ENCODE results near the gene ADD3. TPM values are rescaled to one million over a fixed set of nuclear protein-coding genes. Genes with fewer than 3 reads are reported as not detected.
A peak's percentile ranks its signal among the peaks of the same experiment; 100 is the strongest.

The ADD3 gene
- total RNA-seq, 3 donors from 2014 or later = 109 to 165 (median 141) TPM

GRCh38 chr10:109998513-109998912 lies 9.3 kb upstream of the ADD3 start:
- H3K4me1 ChIP-seq (ENCODE audit: low read depth) = peaks cover 26% of the 10 kb centered on the region
- TF ChIP-seq CTCF (IDR thresholded peaks at IDR 0.05) = no peak
- DNase-seq (no peak), ATAC-seq (no peak)
- H3K36me3 ChIP-seq (ENCODE audit: low read depth) = no peaks in the 10 kb centered on the region
- no peak overlapping the region for H3K4me3 ChIP-seq
- H3K9me3 ChIP-seq = no peaks in the 10 kb centered on the region
- intact Hi-C loops (cut with DNase I, micrococcal nuclease) = no loop called here

GRCh38 chr10:110002801-110003523 lies 4.8 kb upstream of the ADD3 start:
- intact Hi-C loops (cut with DNase I, micrococcal nuclease) = no loop called here
- no peak for TF ChIP-seq CTCF (IDR thresholded peaks at IDR 0.05)
- Histone ChIP-seq H3K9me3 (no peaks in the 10 kb centered on the region), H3K36me3 (ENCODE audit: low read depth) (no peaks in the 10 kb centered on the region), H3K4me3 (no peak overlapping the region), H3K4me1 (ENCODE audit: low read depth) (peaks cover 22% of the 10 kb centered on the region)
- DNase-seq (peak in 1 of 3 donors; percentile 79), ATAC-seq (peak; percentile 39)

GRCh38 chr10:110003524-110003885 lies 4.3 kb upstream of the ADD3 start:
- peak in 1 of 3 donors; percentile 36 for DNase-seq
- H3K4me1 ChIP-seq (ENCODE audit: low read depth) = peaks cover 17% of the 10 kb centered on the region

GRCh38 chr10:110005719-110006118 lies 2.1 kb upstream of the ADD3 start:
- no peak overlapping the region for H3K4me3 ChIP-seq
- H3K9me3 ChIP-seq = no peaks in the 10 kb centered on the region
- no peaks in the 10 kb centered on the region for H3K36me3 ChIP-seq (ENCODE audit: low read depth)
- no peak for ATAC-seq
- intact Hi-C loops (cut with DNase I, micrococcal nuclease) = no loop called here
- peaks cover 29% of the 10 kb centered on the region for H3K4me1 ChIP-seq (ENCODE audit: low read depth)
- DNase-seq = peak in 2 of 3 donors; percentile 52 to 58
- no peak for TF ChIP-seq CTCF (IDR thresholded peaks at IDR 0.05)

More at GRCh38 chr10:110003524-110003885, 4.3 kb upstream of the ADD3 start:
- ATAC-seq = peak; percentile 9
- intact Hi-C loops (cut with DNase I, micrococcal nuclease) = no loop called here
- Histone ChIP-seq H3K36me3 (ENCODE audit: low read depth) (no peaks in the 10 kb centered on the region), H3K4me3 (no peak overlapping the region), H3K9me3 (no peaks in the 10 kb centered on the region)
- no peak for TF ChIP-seq CTCF (IDR thresholded peaks at IDR 0.05)

- no peaks in the 10 kb centered on the region for H3K9me3 ChIP-seq
- intact Hi-C loops (cut with DNase I, micrococcal nuclease) = no loop called here
- H3K4me3 ChIP-seq = peak overlapping the region; percentile 61
- no peak for TF ChIP-seq CTCF (IDR thresholded peaks at IDR 0.05)
- ATAC-seq = no peak
- no peaks in the 10 kb centered on the region for H3K36me3 ChIP-seq (ENCODE audit: low read depth)
- peak in 1 of 3 donors; percentile 65 for DNase-seq
- peaks cover 36% of the 10 kb centered on the region for H3K4me1 ChIP-seq (ENCODE audit: low read depth)
Measured at GRCh38 chr10:110006358-110007160, 1.2 kb upstream of the ADD3 start.
